Stomach (tissue), 9 donors: Measurements from ENCODE around the gene BBX. TPM values are rescaled to one million over a fixed set of nuclear protein-coding genes. Genes with fewer than 3 reads are reported as not detected.

Experiments
- DNase-seq, 2 donors: peaks; one replicate each; pipeline versions ENCODE4 v3.0.0 to v3.0.0-alpha.2; 2013 to 2019
- H3K27ac ChIP-seq, 5 donors: fragments of 200-600 bp in 4 of 5; sonication (generic) in 4 of 5; one replicate each; pipeline ENCODE4 v1.5.1; 2013 to 2019; ENCODE audit warnings: mild to moderate bottlenecking in 1 of 5, moderate library complexity in 1 of 5
- H3K27me3 ChIP-seq, 3 donors: fragments of 200-600 bp; sonication (generic); one replicate each; pipeline ENCODE4 v1.5.1; 2017 to 2019; ENCODE audit warnings: mixed run types in 1 of 3
- H3K36me3 ChIP-seq, 4 donors: fragments of 200-600 bp; sonication (generic); 1 replicate in 3 of 4; 2 replicates in 1 of 4; pipeline ENCODE4 v1.5.1; 2016 to 2019
- H3K4me1 ChIP-seq, 4 donors: fragments of 200-600 bp; sonication (generic); one replicate each; pipeline ENCODE4 v1.5.1; 2016 to 2019
- H3K4me3 ChIP-seq, 4 donors: fragments of 200-600 bp; sonication (generic) in 3 of 4; one replicate each; pipeline ENCODE4 v1.5.1; 2016 to 2019; ENCODE audit warnings: mild to moderate bottlenecking in 1 of 4
- H3K9me3 ChIP-seq, 4 donors: fragments of 200-600 bp; sonication (generic); one replicate each; pipeline ENCODE4 v1.5.1; 2016 to 2019
- EP300 ChIP-seq: sonication (generic); formaldehyde crosslinking; IDR thresholded peaks from one replicate; pipeline ENCODE4 v1.6.1; 2017; ENCODE audit warnings: antibody characterized with exemption
- POLR2A ChIP-seq, 4 donors: fragments of 450-650 bp; IDR thresholded peaks; one replicate each; pipeline ENCODE4 v1.6.1; 2016; ENCODE audit warnings: antibody characterized with exemption in 4 of 4, control low read depth in 2 of 4, mild to moderate bottlenecking in 1 of 4, moderate library complexity in 1 of 4
- POLR2AphosphoS5 ChIP-seq, 3 donors: sonication (generic); formaldehyde crosslinking; IDR thresholded peaks; one replicate each; pipeline ENCODE4 v1.6.1; 2016; ENCODE audit warnings: antibody characterized with exemption in 3 of 3
- WGBS, 5 donors: extraction: QIAGEN DNeasy Blood & Tissue Kit in 3 of 5; methylation state at CpG; one replicate each; pipeline versions ENCODE4 v1.1.5 to v1.1.7; 2013 to 2018; 5-methylcytosine and 5-hydroxymethylcytosine counted together
- intact Hi-C: fragments of 100-400 bp; cut with DNase I; formaldehyde crosslinking; loops from one replicate; pipeline ENCODE4 v1.15.1; 2023; ENCODE audit warnings: low total_unique reads
- polyA plus RNA-seq, 3 donors: library from polyadenylated mRNA; stranded (reverse); fragments of 200-250 nt; gene quantifications; one replicate each; pipeline ENCODE4 v1.2.3, GENCODE V29; 2013
- total RNA-seq, 5 donors: library from RNA; depleted of rRNA; stranded (reverse); fragments of >200 nt; gene quantifications; one replicate each; pipeline versions ENCODE4 v1.1.0 to v1.2.3, GENCODE V29; 2014 to 2016
- TF ChIP-seq, protein P1 (sequence below), 7 experiments: fragments of 450-650 bp in 4 of 7; fragments of 200-600 bp in 3 of 7; sonication (generic) in 3 of 7; IDR thresholded peaks; one replicate each; pipeline ENCODE4 v1.5.1; 2016 to 2019; ENCODE audit warnings: antibody characterized with exemption in 7 of 7, control low read depth in 2 of 7, mild to moderate bottlenecking in 1 of 7
- donor health status: healthy with polysubstance abuse.
- donor health status: Bipolar disorder and iron deficiency.
- donor health status: healthy.

The BBX gene
- total and polyA plus RNA-seq, 8 donors: 4.6 to 81.1 (median 45.2) TPM

DNA sequence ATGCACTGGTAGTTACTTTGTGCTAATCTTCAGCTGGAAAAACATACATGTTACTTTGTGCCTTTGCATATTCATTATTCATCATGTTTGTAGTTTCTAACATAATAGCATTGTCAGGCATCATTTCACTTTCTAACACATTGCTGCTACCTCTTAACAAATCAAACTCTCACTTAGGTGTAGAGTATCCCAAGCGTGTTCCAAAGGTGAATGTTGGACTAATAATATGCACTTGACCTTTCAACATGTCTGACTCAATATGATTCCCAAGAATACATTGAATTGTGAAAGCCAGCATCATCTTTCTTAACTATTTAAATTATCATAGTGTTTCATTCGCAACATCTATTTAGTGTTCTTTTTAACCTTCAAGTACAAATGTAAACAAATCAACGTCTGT lies 211.6 kb downstream of the BBX start:
- WGBS, 5 donors: 73 to 82% (median 76%) methylated on average over 3 of the region's 3 CpGs

DNA sequence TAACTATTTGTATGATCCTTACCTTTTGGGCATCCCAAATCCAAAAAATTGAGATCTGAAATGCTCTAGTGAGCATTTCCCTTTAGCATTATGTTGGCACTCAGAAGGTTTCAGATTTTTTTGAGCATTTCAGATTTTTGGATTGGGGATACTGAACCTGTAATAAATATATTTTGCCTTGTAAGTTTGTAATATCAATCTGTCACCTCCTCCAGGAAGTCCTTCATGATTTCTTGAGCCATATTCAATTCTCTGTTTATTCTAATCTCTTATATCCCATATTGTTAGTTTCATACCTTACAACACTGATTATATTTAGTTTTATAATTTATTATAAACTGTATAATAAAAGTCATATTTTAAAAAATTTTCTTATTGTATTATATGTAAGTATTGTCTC lies 215.2 kb downstream of the BBX start:
- peaks cover 0 to 15% (median 6%) of the 10 kb centered on the region in 4 donors for H3K4me1 ChIP-seq
- H3K9me3 ChIP-seq: no peaks in the 10 kb centered on the region
- TF ChIP-seq EP300 (no peak), POLR2A (IDR thresholded peaks at IDR 0.05) (no peak), POLR2AphosphoS5 (IDR thresholded peaks at IDR 0.05) (no peak)
- TF ChIP-seq, protein P1, sequence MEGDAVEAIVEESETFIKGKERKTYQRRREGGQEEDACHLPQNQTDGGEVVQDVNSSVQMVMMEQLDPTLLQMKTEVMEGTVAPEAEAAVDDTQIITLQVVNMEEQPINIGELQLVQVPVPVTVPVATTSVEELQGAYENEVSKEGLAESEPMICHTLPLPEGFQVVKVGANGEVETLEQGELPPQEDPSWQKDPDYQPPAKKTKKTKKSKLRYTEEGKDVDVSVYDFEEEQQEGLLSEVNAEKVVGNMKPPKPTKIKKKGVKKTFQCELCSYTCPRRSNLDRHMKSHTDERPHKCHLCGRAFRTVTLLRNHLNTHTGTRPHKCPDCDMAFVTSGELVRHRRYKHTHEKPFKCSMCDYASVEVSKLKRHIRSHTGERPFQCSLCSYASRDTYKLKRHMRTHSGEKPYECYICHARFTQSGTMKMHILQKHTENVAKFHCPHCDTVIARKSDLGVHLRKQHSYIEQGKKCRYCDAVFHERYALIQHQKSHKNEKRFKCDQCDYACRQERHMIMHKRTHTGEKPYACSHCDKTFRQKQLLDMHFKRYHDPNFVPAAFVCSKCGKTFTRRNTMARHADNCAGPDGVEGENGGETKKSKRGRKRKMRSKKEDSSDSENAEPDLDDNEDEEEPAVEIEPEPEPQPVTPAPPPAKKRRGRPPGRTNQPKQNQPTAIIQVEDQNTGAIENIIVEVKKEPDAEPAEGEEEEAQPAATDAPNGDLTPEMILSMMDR (IDR thresholded peaks at IDR 0.05): no peak
- intact Hi-C loops: no loop called here
- no peak overlapping the region for H3K27ac ChIP-seq
- no peak overlapping the region for H3K4me3 ChIP-seq
- no peak for DNase-seq
- H3K27me3 ChIP-seq: no peaks in the 10 kb centered on the region
- H3K36me3 ChIP-seq: peaks cover 0 to 13% (median 8%) of the 10 kb centered on the region in 4 donors

More for the DNA sequence above, 211.6 kb downstream of the BBX start:
- no peak overlapping the region for H3K27ac ChIP-seq
- DNase-seq: no peak
- TF ChIP-seq POLR2AphosphoS5 (IDR thresholded peaks at IDR 0.05): no peak
- no peak for TF ChIP-seq EP300
- no peak for TF ChIP-seq POLR2A (IDR thresholded peaks at IDR 0.05)
- TF ChIP-seq, protein P1 (IDR thresholded peaks at IDR 0.05): no peak
- peaks cover 0 to 26% (median 25%) of the 10 kb centered on the region in 4 donors for H3K36me3 ChIP-seq
- no peaks in the 10 kb centered on the region for H3K27me3 ChIP-seq
- no peak overlapping the region for H3K4me3 ChIP-seq
- H3K9me3 ChIP-seq: no peaks in the 10 kb centered on the region
- intact Hi-C loops: no loop called here
- H3K4me1 ChIP-seq: no peaks in the 10 kb centered on the region

DNA sequence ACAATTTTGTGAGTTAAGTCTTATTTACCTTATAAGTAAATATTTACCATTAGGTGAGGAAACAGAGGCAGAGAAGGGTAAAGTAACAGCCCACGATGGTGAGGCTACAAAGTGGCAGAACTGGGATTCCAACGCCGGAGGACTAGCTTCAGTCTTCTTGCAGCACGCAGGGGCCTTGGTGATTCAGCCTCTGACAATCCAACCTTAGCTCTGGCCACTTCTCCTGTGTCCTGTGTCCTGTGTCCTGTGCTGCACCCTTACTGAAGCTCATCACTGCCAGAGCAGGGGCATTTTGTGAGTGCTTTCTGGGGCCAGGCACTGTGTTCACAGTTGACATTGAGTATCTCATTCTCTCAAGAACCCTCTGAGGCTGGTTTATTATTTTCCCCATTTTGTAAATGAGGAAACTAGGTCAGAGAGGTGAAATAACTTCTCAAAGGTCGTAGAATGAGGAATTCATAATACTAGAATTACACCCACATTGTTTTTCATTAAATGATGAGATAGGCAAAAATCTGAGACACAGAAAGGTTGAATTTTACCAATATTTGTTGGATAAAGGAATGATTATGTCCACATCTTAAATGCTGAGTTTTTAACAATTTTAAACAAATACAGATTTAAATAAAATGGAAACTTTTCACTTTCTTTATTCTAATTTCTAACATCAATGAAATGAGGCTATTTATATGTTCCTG lies 215.9 kb downstream of the BBX start:
- H3K4me1 ChIP-seq: peaks cover 0 to 15% (median 6%) of the 10 kb centered on the region in 4 donors
- H3K27ac ChIP-seq: no peak overlapping the region
- intact Hi-C loops: no loop called here
- no peak overlapping the region for H3K4me3 ChIP-seq
- H3K27me3 ChIP-seq: no peaks in the 10 kb centered on the region
- TF ChIP-seq POLR2AphosphoS5 (IDR thresholded peaks at IDR 0.05) (no peak), EP300 (no peak), POLR2A (IDR thresholded peaks at IDR 0.05) (no peak)
- TF ChIP-seq, protein P1 (IDR thresholded peaks at IDR 0.05): no peak
- peaks cover 0 to 7% (median under 1%) of the 10 kb centered on the region in 4 donors for H3K36me3 ChIP-seq
- WGBS, 5 donors: 82 to 83% (median 83%) methylated on average over 5 of the region's 5 CpGs
- H3K9me3 ChIP-seq: no peaks in the 10 kb centered on the region
- DNase-seq: no peak

DNA sequence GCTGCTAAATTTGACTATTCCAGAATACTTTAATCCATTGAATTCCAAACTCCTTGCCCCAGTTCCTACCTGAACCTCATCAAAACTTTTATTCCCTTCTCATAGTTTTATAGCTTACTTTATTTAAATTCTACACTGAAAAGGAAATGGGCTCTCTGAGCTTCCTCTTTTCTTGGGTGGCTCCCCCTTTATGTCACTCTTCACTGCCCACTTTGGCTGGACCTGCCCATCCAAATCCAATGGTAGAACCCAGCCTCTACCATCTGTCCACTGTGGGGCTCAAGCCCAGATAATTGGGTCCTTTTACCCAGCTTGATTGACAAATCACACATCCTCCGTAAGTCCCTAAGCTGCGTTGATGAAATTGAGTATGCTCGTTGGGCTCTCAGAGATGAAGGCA lies 216.5 kb downstream of the BBX start:
- no peaks in the 10 kb centered on the region for H3K27me3 ChIP-seq
- peaks cover 0 to 15% (median 6%) of the 10 kb centered on the region in 4 donors for H3K4me1 ChIP-seq
- H3K36me3 ChIP-seq: peaks cover 0 to 6% (median 0%) of the 10 kb centered on the region in 4 donors
- intact Hi-C loops: no loop called here
- no peaks in the 10 kb centered on the region for H3K9me3 ChIP-seq
- WGBS, 5 donors: 58 to 65% (median 62%) methylated on average over 3 of the region's 3 CpGs
- TF ChIP-seq EP300 (no peak), POLR2A (IDR thresholded peaks at IDR 0.05) (no peak), POLR2AphosphoS5 (IDR thresholded peaks at IDR 0.05) (no peak)
- TF ChIP-seq, protein P1 (IDR thresholded peaks at IDR 0.05): no peak
- DNase-seq: no peak
- H3K4me3 ChIP-seq: no peak overlapping the region
- no peak overlapping the region for H3K27ac ChIP-seq
